Natural killer cell (primary cell): ENCODE measurements around the gene RPRD1B. TPM values are rescaled to one million over a fixed set of nuclear protein-coding genes. Genes with fewer than 3 reads are reported as not detected.
A peak's percentile ranks its signal among the peaks of the same experiment; 100 is the strongest.

Source experiments
- ATAC-seq, 3 donors: fragments of 150-1000 bp in 2 of 3; fragments of 200-7000 bp in 1 of 3; cut with Tn5 transposase; 1 replicate in 1 of 3; 2 replicates in 2 of 3; pipeline ENCODE4 v1.10.0; 2021; ENCODE audit warnings: mild to moderate bottlenecking in 2 of 3, moderate library complexity in 2 of 3
- DNase-seq, 2 donors: peaks; one replicate each; pipeline versions ENCODE4 v3.0.0 to v3.0.0-alpha.2; 2013 to 2021; ENCODE audit warnings: mixed read lengths in 1 of 2
- H3K27ac ChIP-seq: one replicate; pipeline ENCODE4 v1.5.1; 2013; ENCODE audit warnings: mild to moderate bottlenecking, low read length
- H3K27me3 ChIP-seq: one replicate; pipeline ENCODE4 v1.6.1; 2013; ENCODE audit warnings: low read length; ENCODE audit not compliant: control insufficient read depth, insufficient read depth
- H3K36me3 ChIP-seq: one replicate; pipeline ENCODE4 v1.6.1; 2013; ENCODE audit warnings: low read length; ENCODE audit not compliant: control insufficient read depth, insufficient read depth
- H3K4me1 ChIP-seq: one replicate; pipeline ENCODE4 v1.6.1; 2013; ENCODE audit warnings: low read length; ENCODE audit not compliant: control insufficient read depth, insufficient read depth
- H3K4me3 ChIP-seq: one replicate; pipeline ENCODE4 v1.5.1; 2013; ENCODE audit warnings: low read length
- H3K9me3 ChIP-seq: one replicate; pipeline ENCODE4 v1.6.1; 2013; ENCODE audit warnings: low read length; ENCODE audit not compliant: control insufficient read depth, insufficient read depth
- H3K27ac Mint-ChIP-seq, 2 donors: one replicate each; pipeline ENCODE4 v1.8.0; 2022; ENCODE audit warnings: mild to moderate bottlenecking in 2 of 2, mixed read lengths in 2 of 2, moderate library complexity in 1 of 2
- H3K27me3 Mint-ChIP-seq, 2 donors: one replicate each; pipeline ENCODE4 v1.8.0; 2022; ENCODE audit warnings: low read depth in 2 of 2, mixed read lengths in 2 of 2
- H3K36me3 Mint-ChIP-seq: one replicate; pipeline ENCODE4 v1.8.0; 2022; ENCODE audit warnings: mixed read lengths
- H3K4me1 Mint-ChIP-seq, 2 donors: one replicate each; pipeline ENCODE4 v1.8.0; 2022; ENCODE audit warnings: mixed read lengths in 2 of 2
- H3K4me3 Mint-ChIP-seq: one replicate; pipeline ENCODE4 v1.8.0; 2022; ENCODE audit warnings: mild to moderate bottlenecking, moderate library complexity, mixed read lengths
- H3K9me3 Mint-ChIP-seq, 2 donors: one replicate each; pipeline ENCODE4 v1.8.0; 2022; ENCODE audit warnings: mixed read lengths in 2 of 2
- CTCF ChIP-seq: fragments of 200-600 bp; IDR thresholded peaks from one replicate; pipeline ENCODE4 v1.8.0; 2022; ENCODE audit warnings: antibody characterized with exemption
- WGBS: methylation state at CpG from one replicate; pipeline ENCODE4 v1.1.7; 2013; ENCODE audit warnings: missing lambda C conversion rate; ENCODE audit not compliant: insufficient coverage; 5-methylcytosine and 5-hydroxymethylcytosine counted together
- intact Hi-C: fragments of 100-400 bp; cut with micrococcal nuclease; formaldehyde crosslinking; loops from one replicate; pipeline ENCODE4 v1.14.2; 2022
- total RNA-seq, 4 donors: library from RNA; stranded (reverse); fragments of 120-200 nt in 1 of 4; gene quantifications; one replicate each; pipeline versions ENCODE4 v1.2.3 to v1.2.4, GENCODE V29; 2013 to 2022

Gene RPRD1B
- total RNA-seq, 3 donors from 2014 or later (not counting 1 experiment from before 2014, with no cell fraction given) = 75.8 to 87.3 (median 77.6) TPM

- H3K36me3 Mint-ChIP-seq = no peaks in the 10 kb centered on the region
- H3K4me1 Mint-ChIP-seq = peaks cover 22 to 27% of the 10 kb centered on the region in 2 donors
Measured at GRCh38 chr20:38052870-38053269, 19.3 kb downstream of the RPRD1B start.

GRCh38 chr20:38054647-38055046, 21.1 kb downstream of the RPRD1B start:
- no peak for TF ChIP-seq CTCF
- Mint-ChIP-seq H3K4me3 (no peak overlapping the region), H3K9me3 (no peaks in the 10 kb centered on the region), H3K27me3 (no peaks in the 10 kb centered on the region), H3K36me3 (no peaks in the 10 kb centered on the region), H3K27ac (no peak overlapping the region), H3K4me1 (peaks cover 22 to 26% of the 10 kb centered on the region in 2 donors)
- no CpG with 5 or more reads among the region's 2 CpGs for WGBS
- no peaks in the 10 kb centered on the region for H3K9me3 ChIP-seq
- intact Hi-C loops = loop anchor here (5.0 kb wide), 1 partner anchor 63 kb away; no protein-coding TSS in a partner anchor
- peaks cover 52% of the 10 kb centered on the region for H3K36me3 ChIP-seq
- H3K4me1 ChIP-seq = no peaks in the 10 kb centered on the region
- ATAC-seq (no peak), DNase-seq (no peak)
- H3K27ac ChIP-seq = no peak overlapping the region
- H3K4me3 ChIP-seq = no peak overlapping the region
- H3K27me3 ChIP-seq = no peaks in the 10 kb centered on the region

More at GRCh38 chr20:38052870-38053269, 19.3 kb downstream of the RPRD1B start:
- Histone ChIP-seq H3K4me1 (no peaks in the 10 kb centered on the region), H3K27me3 (no peaks in the 10 kb centered on the region), H3K9me3 (no peaks in the 10 kb centered on the region), H3K27ac (no peak overlapping the region), H3K4me3 (no peak overlapping the region), H3K36me3 (peaks cover 48% of the 10 kb centered on the region)
- no peak for TF ChIP-seq CTCF
- H3K27ac Mint-ChIP-seq = peak overlapping the region in 1 of 2 donors; percentile 39
- no peak for ATAC-seq
- intact Hi-C loops = no loop called here
- 100% methylated on average over 1 of the region's 2 CpGs for WGBS
- H3K4me3 Mint-ChIP-seq = no peak overlapping the region
- no peaks in the 10 kb centered on the region for H3K27me3 Mint-ChIP-seq
- no peak for DNase-seq
- no peaks in the 10 kb centered on the region for H3K9me3 Mint-ChIP-seq

- no peaks in the 10 kb centered on the region for H3K9me3 Mint-ChIP-seq
- DNase-seq (no peak), ATAC-seq (no peak)
- intact Hi-C loops = loop anchor here (5.0 kb wide), 1 partner anchor 62 kb away; no protein-coding TSS in a partner anchor
- Histone ChIP-seq H3K27ac (no peak overlapping the region), H3K9me3 (no peaks in the 10 kb centered on the region), H3K36me3 (peaks cover 51% of the 10 kb centered on the region), H3K4me1 (no peaks in the 10 kb centered on the region), H3K4me3 (no peak overlapping the region), H3K27me3 (no peaks in the 10 kb centered on the region)
- no peaks in the 10 kb centered on the region for H3K27me3 Mint-ChIP-seq
- peak overlapping the region in 1 of 2 donors; percentile 1 for H3K27ac Mint-ChIP-seq
- TF ChIP-seq CTCF = no peak
- no peak overlapping the region for H3K4me3 Mint-ChIP-seq
- peaks cover 19 to 22% of the 10 kb centered on the region in 2 donors for H3K4me1 Mint-ChIP-seq
- no peaks in the 10 kb centered on the region for H3K36me3 Mint-ChIP-seq
- 83% methylated on average over 4 of the region's 4 CpGs for WGBS
Measured at GRCh38 chr20:38055294-38055693, 21.7 kb downstream of the RPRD1B start.

- WGBS = 92% methylated on average over 6 of the region's 6 CpGs
- Mint-ChIP-seq H3K4me1 (peaks cover 15 to 22% of the 10 kb centered on the region in 2 donors), H3K36me3 (no peaks in the 10 kb centered on the region), H3K4me3 (no peak overlapping the region), H3K27ac (peak overlapping the region in 1 of 2 donors; percentile 1), H3K27me3 (no peaks in the 10 kb centered on the region), H3K9me3 (no peaks in the 10 kb centered on the region)
- H3K36me3 ChIP-seq = peaks cover 52% of the 10 kb centered on the region
- DNase-seq = no peak
- ATAC-seq = no peak
- no peaks in the 10 kb centered on the region for H3K4me1 ChIP-seq
- no peaks in the 10 kb centered on the region for H3K9me3 ChIP-seq
- intact Hi-C loops = loop anchor here (5.0 kb wide), 1 partner anchor 61 kb away; no protein-coding TSS in a partner anchor
- no peak for TF ChIP-seq CTCF
- H3K27me3 ChIP-seq = no peaks in the 10 kb centered on the region
- H3K27ac ChIP-seq = no peak overlapping the region
- no peak overlapping the region for H3K4me3 ChIP-seq
Measured at GRCh38 chr20:38055848-38056247, 22.3 kb downstream of the RPRD1B start.
